ENCODE data around the gene CELA2A. TPM values are rescaled to one million over a fixed set of nuclear protein-coding genes. Genes with fewer than 3 reads are reported as not detected.
"Not testable (repeated sequence)": the region's sequence is repeated elsewhere in the genome, so short reads cannot be mapped to it uniquely, and the experiment has no call there.

Gene CELA2A
- total RNA-seq, 1 experiment from 2014 or later, result not detected

- Mint-ChIP-seq H3K36me3 (ENCODE audit: insufficient read depth, unreplicated experiment) (no peaks in the 10 kb centered on the region), H3K4me1 (ENCODE audit: insufficient read depth, unreplicated experiment) (no peaks in the 10 kb centered on the region), H3K4me3 (ENCODE audit: unreplicated experiment) (no peak overlapping the region), H3K27ac (ENCODE audit: low read depth, unreplicated experiment) (no peak overlapping the region), H3K27me3 (ENCODE audit: insufficient read depth, unreplicated experiment) (no peaks in the 10 kb centered on the region), H3K9me3 (ENCODE audit: unreplicated experiment) (no peaks in the 10 kb centered on the region)
- TF ChIP-seq CTCF (IDR thresholded peaks at IDR 0.05; ENCODE audit: unreplicated experiment), result no peak
- CTCF ChIA-PET, result interaction anchor here (1.2 kb wide), 1 partner anchor 145 kb away, joined by 6 read pairs; no protein-coding TSS in a partner anchor
- intact Hi-C loops (cut with micrococcal nuclease), result no loop called here
- POLR2A ChIA-PET, result no interaction called here
- no peak for DNase-seq (ENCODE audit: unreplicated experiment)
- BruUV-seq (replicated peaks), result no TSS peak
Measured at GRCh38 chr1:15468145-15468544, 11.6 kb downstream of the CELA2A start.

GRCh38 chr1:15469361-15469760 is 12.8 kb downstream of the CELA2A start:
- ChIA-PET POLR2A (interaction anchor here (0.7 kb wide), 1 partner anchor 397 kb away, joined by 4 read pairs; no protein-coding TSS in a partner anchor), CTCF (no interaction called here)
- no TSS peak for BruUV-seq (replicated peaks)
- H3K9me3 Mint-ChIP-seq (ENCODE audit: unreplicated experiment), result no peaks in the 10 kb centered on the region
- no peaks in the 10 kb centered on the region for H3K36me3 Mint-ChIP-seq (ENCODE audit: insufficient read depth, unreplicated experiment)
- intact Hi-C loops (cut with micrococcal nuclease), result no loop called here
- H3K4me3 Mint-ChIP-seq (ENCODE audit: unreplicated experiment), result no peak overlapping the region
- TF ChIP-seq CTCF (IDR thresholded peaks at IDR 0.05; ENCODE audit: unreplicated experiment), result no peak
- H3K27me3 Mint-ChIP-seq (ENCODE audit: insufficient read depth, unreplicated experiment), result no peaks in the 10 kb centered on the region
- DNase-seq (ENCODE audit: unreplicated experiment), result no peak
- H3K27ac Mint-ChIP-seq (ENCODE audit: low read depth, unreplicated experiment), result no peak overlapping the region
- no peaks in the 10 kb centered on the region for H3K4me1 Mint-ChIP-seq (ENCODE audit: insufficient read depth, unreplicated experiment)

- H3K27ac Mint-ChIP-seq (ENCODE audit: low read depth, unreplicated experiment); H3K9me3 Mint-ChIP-seq (ENCODE audit: unreplicated experiment); H3K4me3 Mint-ChIP-seq (ENCODE audit: unreplicated experiment); H3K36me3 Mint-ChIP-seq (ENCODE audit: insufficient read depth, unreplicated experiment); BruUV-seq (replicated peaks); intact Hi-C loops (cut with micrococcal nuclease); H3K4me1 Mint-ChIP-seq (ENCODE audit: insufficient read depth, unreplicated experiment); H3K27me3 Mint-ChIP-seq (ENCODE audit: insufficient read depth, unreplicated experiment); CTCF ChIA-PET; DNase-seq (ENCODE audit: unreplicated experiment): not testable (repeated sequence)
- POLR2A ChIA-PET, result interaction anchor here (0.7 kb wide), 1 partner anchor 396 kb away, joined by 4 read pairs; no protein-coding TSS in a partner anchor
Measured at GRCh38 chr1:15469821-15470448, 13.4 kb downstream of the CELA2A start.

- CTCF ChIA-PET; H3K4me1 Mint-ChIP-seq (ENCODE audit: insufficient read depth, unreplicated experiment); H3K27ac Mint-ChIP-seq (ENCODE audit: low read depth, unreplicated experiment); H3K9me3 Mint-ChIP-seq (ENCODE audit: unreplicated experiment); intact Hi-C loops (cut with micrococcal nuclease); POLR2A ChIA-PET; H3K27me3 Mint-ChIP-seq (ENCODE audit: insufficient read depth, unreplicated experiment); H3K36me3 Mint-ChIP-seq (ENCODE audit: insufficient read depth, unreplicated experiment); BruUV-seq (replicated peaks); H3K4me3 Mint-ChIP-seq (ENCODE audit: unreplicated experiment); DNase-seq (ENCODE audit: unreplicated experiment): not testable (repeated sequence)
Measured at GRCh38 chr1:15471067-15471466, 14.5 kb downstream of the CELA2A start.

GRCh38 chr1:15471723-15472122 is 15.2 kb downstream of the CELA2A start:
- BruUV-seq (replicated peaks); POLR2A ChIA-PET; CTCF ChIA-PET: not testable (repeated sequence)

More at GRCh38 chr1:15471723-15472122, 15.2 kb downstream of the CELA2A start:
- intact Hi-C loops (cut with micrococcal nuclease); H3K4me3 Mint-ChIP-seq (ENCODE audit: unreplicated experiment); H3K9me3 Mint-ChIP-seq (ENCODE audit: unreplicated experiment); H3K27me3 Mint-ChIP-seq (ENCODE audit: insufficient read depth, unreplicated experiment); H3K36me3 Mint-ChIP-seq (ENCODE audit: insufficient read depth, unreplicated experiment); H3K4me1 Mint-ChIP-seq (ENCODE audit: insufficient read depth, unreplicated experiment); DNase-seq (ENCODE audit: unreplicated experiment); H3K27ac Mint-ChIP-seq (ENCODE audit: low read depth, unreplicated experiment): not testable (repeated sequence)

Data from MCF 10A (cell line).